GM19035 (cell line): ENCODE data around the gene GAK.

Source experiments
- ATAC-seq: cut with Tn5 transposase; IDR thresholded peaks from one replicate; pipeline ENCODE4 v1.9.1; 2021; ENCODE audit not compliant: unreplicated experiment

Gene GAK

GRCh38 chr4:964346-965025, 32.4 kb upstream of the GAK start:
- no peak for ATAC-seq

GRCh38 chr4:963276-964225, 31.4 kb upstream of the GAK start:
- ATAC-seq = no peak

- ATAC-seq = no peak
Observed at GRCh38 chr4:962231-963208, 30.4 kb upstream of the GAK start.

- no peak for ATAC-seq
Observed at GRCh38 chr4:961351-962230, 29.5 kb upstream of the GAK start.

GRCh38 chr4:960636-961350, 28.7 kb upstream of the GAK start:
- ATAC-seq = no peak

GRCh38 chr4:960140-960635, 28.1 kb upstream of the GAK start:
- ATAC-seq = no peak

- ATAC-seq = no peak
Observed at GRCh38 chr4:959338-960139, 27.4 kb upstream of the GAK start.

- no peak for ATAC-seq
Observed at GRCh38 chr4:958696-959337, 26.7 kb upstream of the GAK start.

- no peak for ATAC-seq
Observed at GRCh38 chr4:958314-958665, 26.2 kb upstream of the GAK start.

GRCh38 chr4:957581-958313, 25.6 kb upstream of the GAK start:
- ATAC-seq = no peak

- ATAC-seq = no peak
Observed at GRCh38 chr4:957231-957580, 25.1 kb upstream of the GAK start.

- ATAC-seq = no peak
Observed at GRCh38 chr4:956531-957230, 24.6 kb upstream of the GAK start.

- ATAC-seq = no peak
Observed at GRCh38 chr4:955931-956381, 23.8 kb upstream of the GAK start.

- ATAC-seq = no peak
Observed at GRCh38 chr4:955161-955921, 23.2 kb upstream of the GAK start.

GRCh38 chr4:954211-955020, 22.3 kb upstream of the GAK start:
- no peak for ATAC-seq
